Heart right ventricle (tissue), 16 donors: ENCODE measurements around the gene CA10. TPM values are rescaled to one million over a fixed set of nuclear protein-coding genes. Genes with fewer than 3 reads are reported as not detected.

Experiments
- ATAC-seq, 8 donors: fragments of 200-7000 bp; cut with Tn5 transposase; one replicate each; pipeline ENCODE4 v1.9.1; 2020; ENCODE audit warnings: mild to moderate bottlenecking in 8 of 8, moderate library complexity in 8 of 8, moderate number of reproducible peaks in 1 of 8
- DNase-seq, 2 donors: peaks; one replicate each; pipeline ENCODE4 v3.0.0-alpha.2; 2020
- H3K27ac ChIP-seq, 10 donors: fragments of 200-600 bp; sonication (generic) in 2 of 10; one replicate each; pipeline versions ENCODE4 v1.5.0 to v1.8.0; 2020 to 2022; ENCODE audit warnings: mild to moderate bottlenecking in 3 of 10
- H3K27me3 ChIP-seq, 7 donors: fragments of 200-600 bp; one replicate each; pipeline ENCODE4 v1.8.0; 2021 to 2022; ENCODE audit warnings: mild to moderate bottlenecking in 2 of 7
- H3K36me3 ChIP-seq, 9 donors: fragments of 200-600 bp; sonication (generic) in 1 of 9; one replicate each; pipeline versions ENCODE4 v1.5.0 to v1.8.0; 2020 to 2022; ENCODE audit warnings: mild to moderate bottlenecking in 2 of 9
- H3K4me1 ChIP-seq, 9 donors: fragments of 200-600 bp; sonication (generic) in 1 of 9; one replicate each; pipeline versions ENCODE4 v1.5.0 to v1.8.0; 2020 to 2022; ENCODE audit warnings: mild to moderate bottlenecking in 4 of 9
- H3K4me3 ChIP-seq, 10 donors: fragments of 200-600 bp; sonication (generic) in 2 of 10; one replicate each; pipeline versions ENCODE4 v1.5.0 to v1.8.0; 2020 to 2022; ENCODE audit warnings: mild to moderate bottlenecking in 7 of 10, moderate library complexity in 2 of 10
- H3K9me3 ChIP-seq, 11 donors: fragments of 200-600 bp in 10 of 11; sonication (generic) in 2 of 11; one replicate each; pipeline versions ENCODE4 v1.5.0 to v1.8.0; 2013 to 2022; ENCODE audit warnings: mild to moderate bottlenecking in 2 of 11, control low read depth in 1 of 11, moderate library complexity in 1 of 11
- WGBS, 2 donors: extraction: QIAGEN DNeasy Blood & Tissue Kit; methylation state at CpG; one replicate each; pipeline ENCODE4 v1.1.7; 2013; ENCODE audit warnings: inconsistent platforms in 1 of 2; 5-methylcytosine and 5-hydroxymethylcytosine counted together
- intact Hi-C, 10 donors: fragments of 100-400 bp; cut with DNase I; formaldehyde crosslinking; loops; one replicate each; pipeline versions ENCODE4 v1.11.1 to v1.14.2; 2022
- polyA plus RNA-seq, 2 donors: library from polyadenylated mRNA; stranded (reverse); fragments of 200-250 nt; gene quantifications; one replicate each; pipeline ENCODE4 v1.2.3, GENCODE V29; 2013
- total RNA-seq, 10 donors: library from RNA; stranded (reverse); fragmentation: NEBNext Ultra II Directional in 3 of 10; extraction: Animal tissue kit (Norgen Biotek cat#: 25700) in 3 of 10; gene quantifications; one replicate each; pipeline versions ENCODE4 v1.2.1 to v1.2.4, GENCODE V29; 2021 to 2023
- TF ChIP-seq, protein P1 (sequence below), 9 donors: fragments of 200-600 bp; sonication (generic) in 2 of 9; IDR thresholded peaks; one replicate each; pipeline versions ENCODE4 v1.5.0 to v1.8.0; 2021 to 2022; ENCODE audit warnings: antibody characterized with exemption in 9 of 9, mild to moderate bottlenecking in 5 of 9, moderate library complexity in 1 of 9
- donor health status: Arrhythmogenic right ventricular cardiomyopathy.
- donor health status: ischemic (EF 13 %, LVEDD 7.1; RV severe dilation, severe dysfunction).
- donor health status: healthy with polysubstance abuse.
- donor health status: DM: no; HTN: yes; CAD: no.
- donor health status: DM: no; HTN: no; CAD: no.
- donor health status: ischemic (EF 25% LVEDD 6.9; RV normal size, moderate dysfunction).
- donor health status: ischemic (EF 25% LVEDD 5.7; RV mildly dilated, moderate dysfunction).
- donor health status: healthy.
- donor health status: DM: yes; HTN: yes; CAD: no.
- donor health status: Ischemic cardiomyopathy.
- donor health status: ischemic (EF 35%, LVEDD 5.7; RV mildly dilated, moderate dysfunction).
- donor health status: nonischemic (EF 11% LVEDD 7.7; RV severe dilation, severe dysfunction).
- donor health status: DM: yes; HTN: yes; CAD: no.
- donor health status: PGD.
- donor health status: ischemic (EF 29% LVEDD 5.4; RV normal size, mild dysfunction).
- donor health status: nonischemic (EF 23%, LVEDD 6.1; RV moderate dilation, normal function).

CA10 gene
- total and polyA plus RNA-seq, 12 donors, result not detected

DNA sequence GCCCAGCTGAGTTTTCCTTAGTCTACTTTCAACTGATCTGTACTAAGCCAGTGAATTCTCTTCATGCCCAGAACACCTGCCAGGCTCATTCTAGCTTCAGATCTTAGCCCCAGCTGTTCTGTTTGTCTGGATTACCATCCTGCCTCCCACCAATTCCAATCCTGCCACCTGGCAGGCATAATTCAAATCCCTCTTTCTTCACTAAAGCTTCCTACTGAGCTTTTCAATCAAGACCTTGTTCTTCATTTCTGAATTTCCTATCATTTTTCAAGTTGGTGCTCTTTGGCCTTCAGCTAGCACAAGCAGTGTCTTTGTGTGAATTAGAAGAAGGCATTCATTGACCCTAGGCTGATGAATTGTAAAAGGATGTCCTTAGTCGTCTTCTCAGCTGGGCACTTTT lies 540.5 kb downstream of the CA10 start:
- H3K27me3 ChIP-seq, result peaks cover 0 to 11% (median 0%) of the 10 kb centered on the region in 7 donors
- no peak for DNase-seq
- no peak overlapping the region for H3K27ac ChIP-seq
- no peaks in the 10 kb centered on the region for H3K36me3 ChIP-seq
- H3K4me1 ChIP-seq, result no peaks in the 10 kb centered on the region
- ATAC-seq, result no peak
- no peak overlapping the region for H3K4me3 ChIP-seq
- WGBS, 2 donors, result 70 to 78% methylated on average over 1 of the region's 1 CpG
- H3K9me3 ChIP-seq, result no peaks in the 10 kb centered on the region
- intact Hi-C loops, result no loop called here
- TF ChIP-seq, protein P1, sequence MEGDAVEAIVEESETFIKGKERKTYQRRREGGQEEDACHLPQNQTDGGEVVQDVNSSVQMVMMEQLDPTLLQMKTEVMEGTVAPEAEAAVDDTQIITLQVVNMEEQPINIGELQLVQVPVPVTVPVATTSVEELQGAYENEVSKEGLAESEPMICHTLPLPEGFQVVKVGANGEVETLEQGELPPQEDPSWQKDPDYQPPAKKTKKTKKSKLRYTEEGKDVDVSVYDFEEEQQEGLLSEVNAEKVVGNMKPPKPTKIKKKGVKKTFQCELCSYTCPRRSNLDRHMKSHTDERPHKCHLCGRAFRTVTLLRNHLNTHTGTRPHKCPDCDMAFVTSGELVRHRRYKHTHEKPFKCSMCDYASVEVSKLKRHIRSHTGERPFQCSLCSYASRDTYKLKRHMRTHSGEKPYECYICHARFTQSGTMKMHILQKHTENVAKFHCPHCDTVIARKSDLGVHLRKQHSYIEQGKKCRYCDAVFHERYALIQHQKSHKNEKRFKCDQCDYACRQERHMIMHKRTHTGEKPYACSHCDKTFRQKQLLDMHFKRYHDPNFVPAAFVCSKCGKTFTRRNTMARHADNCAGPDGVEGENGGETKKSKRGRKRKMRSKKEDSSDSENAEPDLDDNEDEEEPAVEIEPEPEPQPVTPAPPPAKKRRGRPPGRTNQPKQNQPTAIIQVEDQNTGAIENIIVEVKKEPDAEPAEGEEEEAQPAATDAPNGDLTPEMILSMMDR (IDR thresholded peaks at IDR 0.05), result no peak

DNA sequence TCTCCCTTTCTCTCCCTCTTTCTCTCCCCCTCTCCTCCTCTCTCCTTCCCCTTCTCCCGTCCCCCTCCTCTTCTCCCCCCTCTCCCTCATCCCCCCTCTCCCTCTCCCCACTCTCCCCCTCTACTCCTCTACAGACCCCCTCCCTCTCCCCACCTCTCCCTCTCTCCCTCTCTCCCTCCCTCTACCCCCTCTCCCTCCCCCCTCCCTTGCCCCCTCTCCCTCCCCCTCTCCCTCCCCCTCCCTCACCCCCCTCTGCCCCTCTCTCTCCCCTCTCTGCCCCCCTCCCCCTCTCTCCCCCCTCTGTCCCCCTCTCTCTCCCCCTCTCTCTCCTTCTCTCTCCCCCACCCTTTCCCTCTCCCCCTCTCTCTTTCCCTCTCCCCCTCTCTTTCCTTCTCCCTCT lies 545.3 kb downstream of the CA10 start:
- Histone ChIP-seq H3K4me3 (no peak overlapping the region), H3K27ac (no peak overlapping the region), H3K36me3 (no peaks in the 10 kb centered on the region), H3K27me3 (peaks cover 0 to 4% (median 0%) of the 10 kb centered on the region in 7 donors), H3K4me1 (peaks cover 0 to 34% (median 6%) of the 10 kb centered on the region in 9 donors), H3K9me3 (no peaks in the 10 kb centered on the region)
- ATAC-seq, result no peak
- WGBS, 2 donors, result 56 to 69% methylated on average over 1 of the region's 1 CpG
- intact Hi-C loops, result loop anchor here in 1 of 10 donors (5.0 kb wide), 1 partner anchor 89 kb away; no protein-coding TSS in a partner anchor
- DNase-seq, result no peak
- TF ChIP-seq, protein P1 (IDR thresholded peaks at IDR 0.05), result no peak

DNA sequence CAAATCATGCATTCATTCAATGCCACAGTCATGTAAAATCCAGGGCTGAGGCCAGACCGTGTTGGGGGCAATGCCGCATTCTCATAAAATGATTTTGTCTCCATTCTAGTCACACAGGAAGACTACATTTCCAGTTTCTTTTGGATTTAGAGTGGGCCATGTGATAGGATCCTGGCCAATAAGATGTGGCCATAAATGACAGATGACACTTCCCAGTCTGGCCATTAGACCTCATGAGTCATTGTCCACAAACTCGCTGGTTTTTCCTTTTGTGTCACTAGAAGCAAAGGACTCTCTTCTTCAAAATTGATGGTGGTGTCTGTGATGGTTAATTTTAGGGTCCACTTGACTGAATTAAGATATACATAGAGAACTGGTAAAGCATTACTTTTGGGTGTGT lies 545.8 kb downstream of the CA10 start:
- 87 to 91% methylated on average over 3 of the region's 3 CpGs for WGBS, 2 donors
- Histone ChIP-seq H3K4me3 (no peak overlapping the region), H3K4me1 (peaks cover 0 to 34% (median 6%) of the 10 kb centered on the region in 9 donors), H3K9me3 (no peaks in the 10 kb centered on the region), H3K27ac (no peak overlapping the region), H3K27me3 (peaks cover 0 to under 1% (median 0%) of the 10 kb centered on the region in 7 donors), H3K36me3 (no peaks in the 10 kb centered on the region)
- TF ChIP-seq, protein P1 (IDR thresholded peaks at IDR 0.05), result no peak
- intact Hi-C loops, result loop anchor here in 1 of 10 donors (5.0 kb wide), 1 partner anchor 90 kb away; no protein-coding TSS in a partner anchor
- no peak for ATAC-seq
- no peak for DNase-seq

DNA sequence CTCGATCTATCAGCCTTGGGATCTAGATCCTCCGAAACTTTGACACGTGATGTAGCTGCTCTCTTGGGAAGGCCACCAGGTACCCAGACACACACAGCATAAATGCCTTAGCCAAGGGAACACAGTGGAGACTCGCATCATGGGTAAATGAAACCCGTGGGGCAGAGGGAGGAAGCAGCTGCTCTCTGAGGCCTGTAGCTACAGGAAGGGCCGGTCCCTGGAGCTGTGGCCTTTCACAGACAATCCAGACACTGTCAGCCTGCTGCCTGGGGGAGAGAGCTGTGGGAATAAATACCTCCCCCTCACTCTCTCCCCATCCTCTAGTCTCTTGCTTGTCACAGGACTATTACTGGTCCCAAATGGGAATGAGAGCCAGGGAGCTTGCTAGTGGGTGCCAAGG lies 546.9 kb downstream of the CA10 start:
- intact Hi-C loops, result loop anchor here in 1 of 10 donors (5.0 kb wide), 1 partner anchor 91 kb away; no protein-coding TSS in a partner anchor
- DNase-seq, result peak; percentile 9 to 26
- H3K4me1 ChIP-seq, result peaks cover 0 to 34% (median 6%) of the 10 kb centered on the region in 9 donors
- H3K4me3 ChIP-seq, result no peak overlapping the region
- H3K36me3 ChIP-seq, result no peaks in the 10 kb centered on the region
- H3K27me3 ChIP-seq, result no peaks in the 10 kb centered on the region
- ATAC-seq, result peak; percentile 29 to 94 (median 78)
- H3K9me3 ChIP-seq, result no peaks in the 10 kb centered on the region
- TF ChIP-seq, protein P1 (IDR thresholded peaks at IDR 0.05), result no peak
- peak overlapping the region in 4 of 10 donors; percentile 14 to 53 (median 32) for H3K27ac ChIP-seq
- 39 to 53% methylated on average over 6 of the region's 6 CpGs for WGBS, 2 donors
